ENCODE results near the gene MRGPRF. TPM values are rescaled to one million over a fixed set of nuclear protein-coding genes. Genes with fewer than 3 reads are reported as not detected.
A peak's percentile ranks its signal among the peaks of the same experiment; 100 is the strongest.

MRGPRF gene
- total RNA-seq, 3 donors from 2014 or later = 5.9 to 21.3 (median 12.9) TPM

GRCh38 chr11:69005183-69005630 lies 7.8 kb downstream of the MRGPRF start:
- H3K36me3 ChIP-seq = no peaks in the 10 kb centered on the region
- intact Hi-C loops (cut with DNase I; ENCODE audit: low total_unique reads) = no loop called here
- H3K4me3 ChIP-seq = no peak overlapping the region
- no peaks in the 10 kb centered on the region for H3K9me3 ChIP-seq
- peak overlapping the region in 1 of 2 donors; percentile 78 for H3K27ac ChIP-seq
- TF ChIP-seq CTCF (IDR thresholded peaks at IDR 0.05) (no peak), POLR2A (IDR thresholded peaks at IDR 0.05) (no peak), POLR2AphosphoS5 (IDR thresholded peaks at IDR 0.05) (no peak)
- DNase-seq (ENCODE audit: low spot score in 2 of 2) = peak in 1 of 2 donors; percentile 45
- H3K4me1 ChIP-seq = no peaks in the 10 kb centered on the region
- no peaks in the 10 kb centered on the region for H3K27me3 ChIP-seq

- H3K27ac ChIP-seq = peak overlapping the region in 1 of 2 donors; percentile 78
- DNase-seq (ENCODE audit: low spot score in 2 of 2) = peak in 1 of 2 donors; percentile 39
- intact Hi-C loops (cut with DNase I; ENCODE audit: low total_unique reads) = no loop called here
- no peaks in the 10 kb centered on the region for H3K27me3 ChIP-seq
- no peaks in the 10 kb centered on the region for H3K9me3 ChIP-seq
- H3K36me3 ChIP-seq = no peaks in the 10 kb centered on the region
- H3K4me1 ChIP-seq = no peaks in the 10 kb centered on the region
- TF ChIP-seq CTCF (IDR thresholded peaks at IDR 0.05) (no peak), POLR2A (IDR thresholded peaks at IDR 0.05) (no peak), POLR2AphosphoS5 (IDR thresholded peaks at IDR 0.05) (no peak)
- no peak overlapping the region for H3K4me3 ChIP-seq
Observed at GRCh38 chr11:69004411-69005182, 8.4 kb downstream of the MRGPRF start.

- Histone ChIP-seq H3K4me3 (no peak overlapping the region), H3K9me3 (no peaks in the 10 kb centered on the region), H3K27ac (peak overlapping the region in 1 of 2 donors; percentile 78), H3K27me3 (no peaks in the 10 kb centered on the region), H3K4me1 (no peaks in the 10 kb centered on the region), H3K36me3 (no peaks in the 10 kb centered on the region)
- intact Hi-C loops (cut with DNase I; ENCODE audit: low total_unique reads) = no loop called here
- TF ChIP-seq POLR2A (IDR thresholded peaks at IDR 0.05) = no peak
- no peak for TF ChIP-seq CTCF (IDR thresholded peaks at IDR 0.05)
- TF ChIP-seq POLR2AphosphoS5 (IDR thresholded peaks at IDR 0.05) = no peak
- DNase-seq (ENCODE audit: low spot score in 2 of 2) = peak in 1 of 2 donors; percentile 49
Observed at GRCh38 chr11:69003866-69004367, 9.1 kb downstream of the MRGPRF start.

- peak in 1 of 2 donors; percentile 38 for DNase-seq (ENCODE audit: low spot score in 2 of 2)
- Histone ChIP-seq H3K36me3 (no peaks in the 10 kb centered on the region), H3K27ac (peak overlapping the region in 1 of 2 donors; percentile 78), H3K27me3 (no peaks in the 10 kb centered on the region), H3K9me3 (no peaks in the 10 kb centered on the region), H3K4me1 (no peaks in the 10 kb centered on the region), H3K4me3 (no peak overlapping the region)
- TF ChIP-seq POLR2AphosphoS5 (IDR thresholded peaks at IDR 0.05) = no peak
- no peak for TF ChIP-seq CTCF (IDR thresholded peaks at IDR 0.05)
- intact Hi-C loops (cut with DNase I; ENCODE audit: low total_unique reads) = no loop called here
Observed at GRCh38 chr11:69003301-69003865, 9.7 kb downstream of the MRGPRF start.

Data from breast epithelium (tissue), 4 donors.